Activated CD4-positive, alpha-beta T cell treated with anti-CD3 and anti-CD28 coated beads, Interleukin-2, amount 50 U/mL, for 1 hour (primary cell): ENCODE data around the gene NINJ2.
"Not testable (repeated sequence)": the region's sequence is repeated elsewhere in the genome, so short reads cannot be mapped to it uniquely, and the experiment has no call there.

ENCODE experiments used
- DNase-seq: peaks from one replicate; pipeline ENCODE4 v3.0.0-alpha.2; 2020

Gene NINJ2

GRCh38 chr12:581746-582145 is 81.5 kb downstream of the NINJ2 start:
- DNase-seq = no peak

GRCh38 chr12:581321-581720 is 81.9 kb downstream of the NINJ2 start:
- DNase-seq = no peak

- DNase-seq = no peak
Measured at GRCh38 chr12:580813-581212, 82.4 kb downstream of the NINJ2 start.

GRCh38 chr12:579420-580110 is 83.7 kb downstream of the NINJ2 start:
- DNase-seq = no peak

GRCh38 chr12:578748-579419 is 84.4 kb downstream of the NINJ2 start:
- DNase-seq = no peak

GRCh38 chr12:577994-578747 is 85.1 kb downstream of the NINJ2 start:
- not testable (repeated sequence) for DNase-seq

- no peak for DNase-seq
Measured at GRCh38 chr12:576615-577110, 86.6 kb downstream of the NINJ2 start.

GRCh38 chr12:575948-576614 is 87.2 kb downstream of the NINJ2 start:
- peak; percentile 82 for DNase-seq

- no peak for DNase-seq
Measured at GRCh38 chr12:575129-575502, 88.1 kb downstream of the NINJ2 start.

- no peak for DNase-seq
Measured at GRCh38 chr12:574475-575128, 88.6 kb downstream of the NINJ2 start.

GRCh38 chr12:573232-573631 is 90.0 kb downstream of the NINJ2 start:
- no peak for DNase-seq

GRCh38 chr12:572532-572899 is 90.7 kb downstream of the NINJ2 start:
- DNase-seq = no peak

- no peak for DNase-seq
Measured at GRCh38 chr12:571795-572531, 91.3 kb downstream of the NINJ2 start.

- DNase-seq = no peak
Measured at GRCh38 chr12:570921-571794, 92.1 kb downstream of the NINJ2 start.

GRCh38 chr12:570435-570920 is 92.8 kb downstream of the NINJ2 start:
- DNase-seq = no peak

GRCh38 chr12:569803-570434 is 93.3 kb downstream of the NINJ2 start:
- DNase-seq = peak; percentile 88

GRCh38 chr12:569091-569676 is 94.1 kb downstream of the NINJ2 start:
- DNase-seq = no peak

- DNase-seq = no peak
Measured at GRCh38 chr12:568486-568885, 94.8 kb downstream of the NINJ2 start.

GRCh38 chr12:565589-566105 is 97.6 kb downstream of the NINJ2 start:
- DNase-seq = no peak

- DNase-seq = no peak
Measured at GRCh38 chr12:565161-565560, 98.1 kb downstream of the NINJ2 start.
